Measurements from ENCODE around the gene PSPC1. TPM values are rescaled to one million over a fixed set of nuclear protein-coding genes. Genes with fewer than 3 reads are reported as not detected.

The PSPC1 gene
- total RNA-seq, 6 experiments from 2014 or later = 10.4 to 23.9 (median 16.4) TPM

GRCh38 chr13:19766591-19766990, 16.2 kb downstream of the PSPC1 start:
- TF ChIP-seq POLR2A (IDR thresholded peaks at IDR 0.05) = no peak
- no peak for TF ChIP-seq CTCF (IDR thresholded peaks at IDR 0.05)
- ATAC-seq = no peak

GRCh38 chr13:19764237-19764636, 18.5 kb downstream of the PSPC1 start:
- TF ChIP-seq POLR2A (IDR thresholded peaks at IDR 0.05) (no peak), CTCF (IDR thresholded peaks at IDR 0.05) (no peak)
- peaks cover 0 to 9% (median 0%) of the 10 kb centered on the region in 4 donors for H3K36me3 ChIP-seq
- no peak overlapping the region for H3K4me3 ChIP-seq
- intact Hi-C loops (cut with DNase I) = no loop called here
- no peaks in the 10 kb centered on the region for H3K27me3 ChIP-seq
- ATAC-seq (no peak), DNase-seq (no peak)
- WGBS (ENCODE audit: insufficient coverage, low coverage, low lambda C conversion rate, missing lambda C conversion rate) = 84% methylated on average over 2 of the region's 2 CpGs
- peaks cover 0 to 10% (median 4%) of the 10 kb centered on the region in 4 donors for H3K4me1 ChIP-seq
- no peaks in the 10 kb centered on the region for H3K9me3 ChIP-seq
- no peak overlapping the region for H3K27ac ChIP-seq

More at GRCh38 chr13:19766591-19766990, 16.2 kb downstream of the PSPC1 start:
- Histone ChIP-seq H3K4me1 (peaks cover 0 to 10% (median 4%) of the 10 kb centered on the region in 4 donors), H3K9me3 (no peaks in the 10 kb centered on the region), H3K27ac (no peak overlapping the region), H3K4me3 (no peak overlapping the region), H3K36me3 (peaks cover 0 to 28% (median 8%) of the 10 kb centered on the region in 4 donors), H3K27me3 (no peaks in the 10 kb centered on the region)
- WGBS (ENCODE audit: insufficient coverage, low coverage, low lambda C conversion rate, missing lambda C conversion rate) = 75% methylated on average over 5 of the region's 5 CpGs
- intact Hi-C loops (cut with DNase I) = no loop called here
- no peak for DNase-seq

GRCh38 chr13:19763618-19764017, 19.1 kb downstream of the PSPC1 start:
- ATAC-seq = no peak
- Histone ChIP-seq H3K4me1 (peaks cover 0 to 10% (median 4%) of the 10 kb centered on the region in 4 donors), H3K9me3 (no peaks in the 10 kb centered on the region), H3K36me3 (peaks cover 0 to 15% (median 1%) of the 10 kb centered on the region in 4 donors), H3K27me3 (no peaks in the 10 kb centered on the region), H3K27ac (no peak overlapping the region), H3K4me3 (no peak overlapping the region)
- no peak for TF ChIP-seq POLR2A (IDR thresholded peaks at IDR 0.05)
- TF ChIP-seq CTCF (IDR thresholded peaks at IDR 0.05) = no peak
- 86% methylated on average over 10 of the region's 10 CpGs for WGBS (ENCODE audit: insufficient coverage, low coverage, low lambda C conversion rate, missing lambda C conversion rate)
- intact Hi-C loops (cut with DNase I) = no loop called here
- DNase-seq = no peak

DNA sequence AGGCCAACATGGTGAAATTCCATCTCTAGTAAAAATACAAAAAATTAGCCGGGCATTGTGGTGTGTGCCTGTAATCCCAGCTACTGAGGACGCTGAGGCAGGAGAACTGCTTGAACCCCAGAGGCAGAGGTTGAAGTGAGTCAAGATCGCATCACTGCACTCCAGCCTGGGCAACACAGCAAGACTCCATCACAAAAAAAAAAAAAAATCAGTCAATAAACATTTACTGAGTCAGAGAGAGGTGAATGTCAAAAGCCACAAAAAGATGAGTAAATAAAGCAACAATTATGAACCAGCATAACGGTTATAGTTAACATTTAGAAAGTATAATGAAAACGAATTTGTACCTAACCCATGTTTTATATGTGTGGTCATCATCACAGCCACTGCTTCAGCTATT, 23.1 kb downstream of the PSPC1 start:
- H3K4me1 ChIP-seq = no peaks in the 10 kb centered on the region
- intact Hi-C loops (cut with DNase I) = no loop called here
- no peak overlapping the region for H3K4me3 ChIP-seq
- TF ChIP-seq POLR2A (IDR thresholded peaks at IDR 0.05) (no peak), CTCF (IDR thresholded peaks at IDR 0.05) (no peak)
- H3K36me3 ChIP-seq = peaks cover 0 to 32% (median 3%) of the 10 kb centered on the region in 4 donors
- H3K27me3 ChIP-seq = no peaks in the 10 kb centered on the region
- DNase-seq = no peak
- 86% methylated on average over 5 of the region's 5 CpGs for WGBS (ENCODE audit: insufficient coverage, low coverage, low lambda C conversion rate, missing lambda C conversion rate)
- H3K9me3 ChIP-seq = no peaks in the 10 kb centered on the region
- ATAC-seq = no peak
- no peak overlapping the region for H3K27ac ChIP-seq

GRCh38 chr13:19742643-19743042, 40.1 kb downstream of the PSPC1 start:
- Histone ChIP-seq H3K27ac (no peak overlapping the region), H3K27me3 (no peaks in the 10 kb centered on the region), H3K36me3 (peaks cover 0 to 52% (median 4%) of the 10 kb centered on the region in 4 donors), H3K4me3 (no peak overlapping the region), H3K4me1 (no peaks in the 10 kb centered on the region), H3K9me3 (no peaks in the 10 kb centered on the region)
- ATAC-seq (no peak), DNase-seq (no peak)
- 92% methylated on average over 3 of the region's 5 CpGs for WGBS (ENCODE audit: insufficient coverage, low coverage, low lambda C conversion rate, missing lambda C conversion rate)
- intact Hi-C loops (cut with DNase I) = no loop called here
- TF ChIP-seq POLR2A (IDR thresholded peaks at IDR 0.05) (no peak), CTCF (IDR thresholded peaks at IDR 0.05) (no peak)
